Globus pallidus (tissue), 1 donor: ENCODE measurements around the gene CLASP1.
A peak's percentile ranks its signal among the peaks of the same experiment; 100 is the strongest.
"Not testable (repeated sequence)": the region's sequence is repeated elsewhere in the genome, so short reads cannot be mapped to it uniquely, and the experiment has no call there.

Source experiments
- DNase-seq: peaks from one replicate; pipeline ENCODE4 v3.0.0-alpha.2; 2015; ENCODE audit warnings: low spot score

The CLASP1 gene

GRCh38 chr2:121313701-121314100 is 335.6 kb downstream of the CLASP1 start:
- not testable (repeated sequence) for DNase-seq

- no peak for DNase-seq
Observed at GRCh38 chr2:121309801-121310200, 339.5 kb downstream of the CLASP1 start.

- no peak for DNase-seq
Observed at GRCh38 chr2:121309323-121309722, 339.9 kb downstream of the CLASP1 start.

GRCh38 chr2:121307048-121307447 is 342.2 kb downstream of the CLASP1 start:
- DNase-seq: no peak

GRCh38 chr2:121304941-121305340 is 344.3 kb downstream of the CLASP1 start:
- DNase-seq: no peak

- DNase-seq: no peak
Observed at GRCh38 chr2:121303531-121304263, 345.6 kb downstream of the CLASP1 start.

GRCh38 chr2:121301190-121301589 is 348.1 kb downstream of the CLASP1 start:
- not testable (repeated sequence) for DNase-seq

- DNase-seq: no peak
Observed at GRCh38 chr2:121298476-121298875, 350.8 kb downstream of the CLASP1 start.

- not testable (repeated sequence) for DNase-seq
Observed at GRCh38 chr2:121297866-121298265, 351.4 kb downstream of the CLASP1 start.

- DNase-seq: peak; percentile 36
Observed at GRCh38 chr2:121297217-121297830, 351.9 kb downstream of the CLASP1 start.

GRCh38 chr2:121295911-121296650 is 353.2 kb downstream of the CLASP1 start:
- no peak for DNase-seq

- no peak for DNase-seq
Observed at GRCh38 chr2:121294881-121295840, 354.1 kb downstream of the CLASP1 start.

- DNase-seq: no peak
Observed at GRCh38 chr2:121293450-121294325, 355.6 kb downstream of the CLASP1 start.

GRCh38 chr2:121291251-121291580 is 358.0 kb downstream of the CLASP1 start:
- DNase-seq: no peak

- DNase-seq: no peak
Observed at GRCh38 chr2:121289271-121289670, 360.0 kb downstream of the CLASP1 start.

GRCh38 chr2:121288454-121289231 is 360.6 kb downstream of the CLASP1 start:
- no peak for DNase-seq

- no peak for DNase-seq
Observed at GRCh38 chr2:121287956-121288355, 361.3 kb downstream of the CLASP1 start.
